DMS153 (cell line): ENCODE measurements around the gene SUMF2.
"Not testable (repeated sequence)": the region's sequence is repeated elsewhere in the genome, so short reads cannot be mapped to it uniquely, and the experiment has no call there.

Experiments used
- DNase-seq: peaks from one replicate; lab custom pipeline; 2025; lab: John Stamatoyannopoulos, UW

The SUMF2 gene

GRCh38 chr7:56062382-56062781, 1.7 kb upstream of the SUMF2 start:
- DNase-seq, result no peak

- DNase-seq, result no peak
Measured at GRCh38 chr7:56063500-56063881, 595 bp upstream of the SUMF2 start.

GRCh38 chr7:56066376-56066775, 2.3 kb downstream of the SUMF2 start:
- not testable (repeated sequence) for DNase-seq

GRCh38 chr7:56074371-56074791, 10.3 kb downstream of the SUMF2 start:
- no peak for DNase-seq

- no peak for DNase-seq
Measured at GRCh38 chr7:56077681-56078080, 13.6 kb downstream of the SUMF2 start.

- no peak for DNase-seq
Measured at GRCh38 chr7:56078196-56078595, 14.1 kb downstream of the SUMF2 start.

- DNase-seq, result peak; percentile 91
Measured at GRCh38 chr7:56079450-56080185, 15.5 kb downstream of the SUMF2 start.

- not testable (repeated sequence) for DNase-seq
Measured at GRCh38 chr7:56080726-56081435, 16.8 kb downstream of the SUMF2 start.

- no peak for DNase-seq
Measured at GRCh38 chr7:56081626-56082340, 17.7 kb downstream of the SUMF2 start.

GRCh38 chr7:56083150-56083785, 19.2 kb downstream of the SUMF2 start:
- no peak for DNase-seq

- no peak for DNase-seq
Measured at GRCh38 chr7:56086761-56087160, 22.7 kb downstream of the SUMF2 start.

- DNase-seq, result no peak
Measured at GRCh38 chr7:56087445-56087844, 23.4 kb downstream of the SUMF2 start.

- DNase-seq, result no peak
Measured at GRCh38 chr7:56091591-56091990, 27.5 kb downstream of the SUMF2 start.

GRCh38 chr7:56092388-56092787, 28.3 kb downstream of the SUMF2 start:
- DNase-seq, result not testable (repeated sequence)

- peak; percentile 39 for DNase-seq
Measured at GRCh38 chr7:56092789-56093531, 28.9 kb downstream of the SUMF2 start, which contains the start of gene PHKG1. TSS of gene PHKG1 (minus strand) at chr7:56092952. CDS start at chr7:56088941, 4,011 bp downstream.

GRCh38 chr7:56097700-56098099, 33.6 kb downstream of the SUMF2 start:
- DNase-seq, result no peak

GRCh38 chr7:56098187-56099008, 34.3 kb downstream of the SUMF2 start:
- not testable (repeated sequence) for DNase-seq

GRCh38 chr7:56099653-56100052, 35.6 kb downstream of the SUMF2 start:
- DNase-seq, result no peak

- DNase-seq, result not testable (repeated sequence)
Measured at GRCh38 chr7:56104138-56104537, 40.1 kb downstream of the SUMF2 start.

GRCh38 chr7:56105508-56105907, 41.4 kb downstream of the SUMF2 start:
- no peak for DNase-seq
